Coronary artery (tissue), 2 donors: ENCODE results near the gene HMOX2.

ENCODE experiments used
- DNase-seq: peaks from one replicate; pipeline ENCODE4 v3.0.0-alpha.2; 2017; ENCODE audit warnings: low spot score
- H3K27ac ChIP-seq, 2 donors: fragments of 200-600 bp; sonication (generic); one replicate each; pipeline ENCODE4 v1.5.1; 2016 to 2019
- H3K4me3 ChIP-seq: fragments of 200-600 bp; sonication (generic); 2 replicates; pipeline ENCODE4 v1.5.1; 2016; ENCODE audit warnings: mild to moderate bottlenecking, moderate library complexity
- CTCF ChIP-seq: fragments of 200-600 bp; sonication (generic); IDR thresholded peaks from one replicate; pipeline ENCODE4 v1.5.1; 2019; ENCODE audit warnings: antibody characterized with exemption

The HMOX2 gene

GRCh38 chr16:4510747-4511426, 34.7 kb downstream of the HMOX2 start:
- DNase-seq = no peak
- H3K27ac ChIP-seq = no peak overlapping the region
- TF ChIP-seq CTCF = no peak

GRCh38 chr16:4511441-4512082, 35.4 kb downstream of the HMOX2 start:
- no peak for DNase-seq
- no peak for TF ChIP-seq CTCF
- Histone ChIP-seq H3K4me3 (no peak overlapping the region), H3K27ac (no peak overlapping the region)

More at GRCh38 chr16:4510747-4511426, 34.7 kb downstream of the HMOX2 start:
- no peak overlapping the region for H3K4me3 ChIP-seq

- no peak for TF ChIP-seq CTCF
- no peak for DNase-seq
- Histone ChIP-seq H3K4me3 (no peak overlapping the region), H3K27ac (peak overlapping the region in 1 of 2 donors; percentile 78)
Measured at GRCh38 chr16:4512473-4512872, 36.3 kb downstream of the HMOX2 start.

GRCh38 chr16:4513086-4513860, 37.1 kb downstream of the HMOX2 start:
- no peak for TF ChIP-seq CTCF
- no peak overlapping the region for H3K4me3 ChIP-seq
- DNase-seq = no peak
- peak overlapping the region in 1 of 2 donors; percentile 78 for H3K27ac ChIP-seq

GRCh38 chr16:4513881-4514280, 37.7 kb downstream of the HMOX2 start:
- no peak for TF ChIP-seq CTCF
- Histone ChIP-seq H3K4me3 (no peak overlapping the region), H3K27ac (peak overlapping the region; percentile 18 to 78)
- no peak for DNase-seq

GRCh38 chr16:4514606-4515005, 38.4 kb downstream of the HMOX2 start:
- H3K27ac ChIP-seq = peak overlapping the region; percentile 18 to 78
- no peak for TF ChIP-seq CTCF
- no peak for DNase-seq
- no peak overlapping the region for H3K4me3 ChIP-seq
